EH (cell line): ENCODE measurements around the gene MOK.
A peak's percentile ranks its signal among the peaks of the same experiment; 100 is the strongest.

Source experiments
- DNase-seq: peaks from one replicate; pipeline ENCODE4 v3.0.0-alpha.2; 2015; ENCODE audit warnings: low read depth

Gene MOK

DNA sequence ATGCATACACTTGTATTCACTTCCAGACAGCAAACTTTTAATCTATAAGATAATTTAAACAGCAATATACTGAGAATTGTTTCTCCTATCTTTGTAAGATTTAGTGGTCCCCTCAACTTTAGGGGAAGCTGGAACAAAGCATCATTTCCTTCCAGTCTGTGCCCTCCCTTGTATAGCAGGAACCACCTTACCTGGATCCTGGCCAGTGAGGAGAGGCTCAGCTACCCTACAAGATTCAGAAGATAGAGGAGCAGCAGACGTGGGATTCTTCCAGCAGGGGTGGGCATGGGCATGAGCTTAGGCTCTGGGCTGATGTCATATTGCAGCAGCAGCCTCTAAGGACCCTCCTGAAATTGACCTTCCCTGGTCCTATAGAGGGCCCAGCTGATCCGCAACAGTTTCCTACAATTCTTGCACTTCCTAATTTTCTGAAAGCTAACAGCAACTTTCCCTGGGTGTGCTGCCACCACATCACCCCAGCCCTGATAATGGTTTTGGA lies 21.3 kb downstream of the MOK start:
- DNase-seq = no peak

DNA sequence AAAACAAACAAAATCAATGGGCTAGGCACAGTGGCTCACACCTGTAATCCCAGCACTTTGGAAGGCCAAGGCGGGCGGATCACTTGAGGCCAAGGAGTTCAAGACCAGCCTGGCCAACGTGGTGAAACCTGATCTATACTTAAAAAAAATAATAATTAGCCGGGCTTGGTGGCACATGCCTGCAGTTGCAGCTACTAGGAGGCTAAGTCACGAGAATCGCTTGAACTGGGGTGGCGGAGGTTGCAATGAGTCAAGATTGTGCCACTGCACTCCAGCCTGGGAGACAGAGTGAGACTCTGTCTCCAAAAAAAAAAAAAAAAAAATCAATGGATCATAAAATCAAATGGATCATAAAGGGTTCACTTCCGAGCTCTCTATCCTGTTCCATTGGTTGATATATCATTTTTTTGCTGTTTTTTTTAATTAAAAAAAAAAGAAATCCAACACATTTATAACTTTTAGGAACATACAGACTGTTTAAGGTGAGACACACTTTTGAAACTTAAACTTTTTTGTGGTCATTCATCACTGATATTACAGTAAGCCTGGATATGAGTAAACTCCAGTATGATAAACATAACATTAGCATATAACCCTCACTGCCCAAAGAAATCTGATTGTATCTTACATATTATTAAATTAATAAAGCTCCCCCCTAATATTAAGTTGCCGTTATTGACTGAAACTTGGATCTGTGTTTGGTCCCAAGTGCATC lies 22.1 kb downstream of the MOK start:
- DNase-seq = no peak

DNA sequence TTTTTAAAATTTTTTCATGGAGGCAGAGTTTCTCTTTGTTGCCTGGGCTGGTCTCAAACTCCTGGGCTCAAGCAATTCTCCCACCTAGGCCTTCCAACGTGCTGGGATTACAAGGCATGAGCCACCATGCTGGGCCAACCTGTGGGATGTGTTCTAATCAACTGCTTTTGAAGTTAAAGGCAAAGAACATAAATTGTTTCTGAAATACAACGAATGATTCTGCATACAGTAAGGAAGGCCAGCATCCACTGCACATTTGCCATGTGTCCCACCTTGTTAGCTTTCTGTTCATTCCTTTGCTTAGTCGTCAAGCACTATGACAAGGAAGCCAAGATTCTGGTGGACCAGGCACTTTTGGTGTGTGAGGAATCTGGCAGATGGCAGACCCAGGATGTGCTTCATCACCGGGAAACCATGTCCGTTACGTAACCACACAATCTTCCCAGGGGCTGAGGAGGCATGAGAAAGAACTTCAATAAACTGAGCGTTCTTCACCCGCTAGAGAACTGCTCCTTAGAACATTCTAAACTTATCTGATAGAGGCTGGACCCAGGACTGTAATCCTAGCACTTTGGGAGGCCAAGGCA lies 24.5 kb downstream of the MOK start:
- DNase-seq = peak; percentile 100

DNA sequence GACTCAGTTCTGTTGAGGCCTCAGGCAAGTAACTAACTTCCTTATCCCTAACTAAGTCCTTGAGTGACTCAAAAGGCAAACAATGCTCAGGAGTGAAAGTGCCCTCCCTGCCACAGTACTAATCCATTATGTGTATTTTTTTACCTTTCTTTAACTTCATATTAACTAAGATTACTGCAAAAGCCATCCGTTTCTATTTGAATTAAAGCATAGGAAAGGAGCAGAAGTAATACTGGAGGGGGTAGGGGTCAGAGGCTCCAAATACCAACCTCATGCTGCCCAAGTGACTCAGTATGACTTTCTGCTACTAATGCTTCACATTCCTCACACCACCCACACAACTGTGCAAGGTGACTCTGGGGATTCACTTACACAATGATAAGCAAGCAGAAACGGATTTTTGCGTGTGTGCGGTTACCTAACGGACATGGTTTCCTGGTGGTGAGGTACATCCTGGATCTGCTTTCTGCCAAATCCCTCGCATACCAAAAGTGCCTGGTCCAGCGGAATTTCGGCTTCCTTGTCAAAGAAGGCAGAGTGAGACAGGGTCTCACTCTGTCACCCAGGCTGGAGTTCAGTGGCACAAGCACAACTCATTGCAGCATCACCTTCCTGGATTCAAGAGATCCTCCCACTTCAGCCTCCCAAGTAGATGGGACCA lies 25.1 kb downstream of the MOK start:
- peak; percentile 98 for DNase-seq

DNA sequence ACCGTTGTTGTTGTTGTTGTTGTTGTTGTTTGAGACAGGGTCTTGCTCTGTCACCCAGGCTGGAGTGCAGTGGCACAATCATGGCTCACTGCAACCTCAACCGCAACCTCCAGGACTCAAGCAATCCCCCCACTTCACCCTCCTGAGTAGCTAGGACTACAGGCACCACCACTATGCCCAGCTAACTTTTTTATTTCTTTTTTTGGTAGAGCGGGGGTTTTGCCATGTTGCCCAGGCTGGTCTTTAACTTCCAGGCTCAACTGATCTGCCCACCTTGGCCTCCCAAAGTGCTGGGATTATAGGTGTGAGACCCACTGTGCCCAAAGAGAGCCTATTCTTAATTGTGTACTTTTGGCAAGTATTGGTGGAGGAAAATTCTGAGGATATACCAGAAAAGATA lies 25.7 kb downstream of the MOK start:
- DNase-seq = no peak

DNA sequence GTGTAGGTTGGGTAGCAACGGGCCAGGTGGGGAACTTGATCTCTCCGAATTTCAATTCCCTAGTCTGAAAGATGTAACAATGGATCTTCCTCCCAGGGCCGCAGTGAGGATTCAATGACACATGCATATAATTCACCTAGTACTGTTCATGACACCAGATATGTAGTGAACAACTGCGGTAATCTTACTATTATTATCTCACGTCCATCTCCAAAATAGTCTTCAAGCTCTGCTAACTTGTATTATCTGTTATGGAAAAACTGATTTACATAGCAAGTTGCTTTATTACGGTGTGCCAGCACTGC lies 26.4 kb downstream of the MOK start:
- DNase-seq = no peak

DNA sequence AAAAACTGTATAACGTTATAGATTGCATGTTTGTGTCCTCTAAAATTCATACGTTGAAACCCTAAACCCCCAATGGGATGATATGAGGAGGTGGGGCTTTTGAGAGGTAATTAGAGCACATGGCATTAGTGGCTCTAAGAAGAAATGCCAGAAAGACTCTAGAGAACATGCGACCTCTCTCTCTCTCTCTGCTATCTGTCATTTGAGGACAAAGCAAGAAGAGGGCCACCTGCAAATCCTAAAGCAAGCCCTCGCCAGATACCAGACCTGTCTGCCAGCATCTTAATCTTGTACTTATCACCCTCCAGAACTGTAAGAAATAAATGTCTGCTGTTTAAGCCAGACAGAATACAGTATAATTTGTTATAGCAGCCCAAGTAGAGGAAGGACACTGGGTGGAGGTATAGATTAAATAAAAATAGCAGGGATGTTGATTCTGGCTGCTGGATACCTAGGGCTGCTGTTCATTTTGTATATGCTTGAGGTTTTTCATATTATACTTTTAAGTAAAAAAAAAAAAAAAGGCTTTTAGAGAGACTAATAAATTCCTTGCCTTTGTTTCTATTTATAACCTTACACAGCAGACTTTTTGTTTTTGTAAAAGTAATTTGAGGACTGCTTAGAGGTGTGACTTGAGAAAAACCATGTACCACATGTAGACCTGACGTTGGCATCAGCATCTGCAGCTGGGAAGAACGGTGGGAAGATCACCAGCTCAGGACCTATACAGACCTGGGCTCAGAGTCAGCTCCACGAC lies 26.9 kb downstream of the MOK start:
- peak; percentile 52 for DNase-seq

DNA sequence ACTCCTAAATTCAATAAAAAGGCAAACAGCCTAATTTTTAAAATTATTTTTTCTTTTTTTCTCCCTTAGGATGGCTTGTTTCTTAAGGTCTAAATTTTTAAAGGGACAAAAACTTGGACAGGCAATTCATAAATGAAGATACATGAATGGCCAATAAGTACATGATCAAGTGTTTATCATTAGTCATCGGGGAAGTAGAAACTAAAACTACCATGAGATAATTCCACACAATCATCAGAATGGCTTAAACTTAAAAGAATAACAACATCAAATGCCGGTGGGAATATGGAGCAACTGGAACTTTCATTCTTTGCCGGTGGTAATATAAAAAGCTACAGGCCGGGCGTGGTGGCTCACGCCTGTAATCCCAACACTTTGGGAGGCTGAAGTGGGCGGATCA lies 29.1 kb downstream of the MOK start:
- no peak for DNase-seq

DNA sequence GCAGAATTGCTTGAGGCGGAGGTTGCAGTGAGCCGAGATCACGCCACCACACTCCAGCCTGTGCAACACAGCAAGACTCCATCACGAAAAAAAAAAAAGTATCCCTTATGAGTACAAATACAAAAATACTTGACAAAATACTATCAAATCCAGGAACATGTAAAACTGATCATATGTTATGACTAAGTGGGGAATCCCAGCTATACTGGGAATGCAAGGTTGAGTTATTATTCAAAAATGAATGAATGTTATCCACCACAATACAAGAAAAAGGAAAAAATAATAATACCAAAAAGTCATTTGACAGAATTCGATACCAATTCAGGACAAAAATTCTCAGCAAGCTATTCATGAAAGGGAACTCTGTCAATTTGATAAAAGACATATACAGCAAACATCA lies 32.6 kb downstream of the MOK start:
- DNase-seq = peak; percentile 63

DNA sequence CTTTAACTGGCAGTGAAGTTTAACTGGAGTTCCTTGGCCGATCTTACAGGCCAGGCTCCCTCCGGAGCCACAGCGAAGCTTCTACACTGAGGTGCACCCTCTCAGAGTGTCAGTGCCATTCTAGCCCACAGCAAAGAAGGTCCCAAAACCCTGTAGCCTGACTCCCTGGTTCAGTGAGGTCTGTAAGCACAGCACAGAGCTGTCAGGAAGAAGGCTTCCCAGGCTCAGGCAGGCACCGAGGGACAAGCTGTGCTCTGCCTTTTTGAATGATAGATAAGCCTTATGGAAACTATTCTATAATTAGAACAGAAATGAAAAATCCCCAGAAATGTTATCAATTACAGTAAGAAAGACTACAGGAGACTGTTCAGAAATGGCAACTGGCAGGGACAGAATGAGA lies 40.2 kb downstream of the MOK start:
- DNase-seq = no peak

DNA sequence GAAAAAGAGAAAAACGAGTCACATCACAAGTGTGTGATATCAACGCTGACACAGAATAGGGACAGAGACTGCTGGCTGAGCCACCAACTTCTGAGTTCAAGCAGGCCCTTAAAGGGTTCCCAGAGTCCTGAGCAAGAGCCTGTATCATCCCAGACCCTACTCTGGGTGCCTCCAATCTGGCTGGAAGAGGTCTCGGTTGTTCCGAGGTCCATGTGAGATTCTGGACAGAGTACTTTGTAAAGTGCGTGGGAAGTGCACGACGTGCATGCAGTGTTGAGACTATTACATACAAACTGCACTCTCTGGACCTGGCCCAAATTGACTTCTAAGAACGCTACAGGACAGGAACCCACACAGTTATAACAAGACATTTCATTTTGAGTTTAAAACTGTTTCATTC lies 40.6 kb downstream of the MOK start:
- DNase-seq = no peak

DNA sequence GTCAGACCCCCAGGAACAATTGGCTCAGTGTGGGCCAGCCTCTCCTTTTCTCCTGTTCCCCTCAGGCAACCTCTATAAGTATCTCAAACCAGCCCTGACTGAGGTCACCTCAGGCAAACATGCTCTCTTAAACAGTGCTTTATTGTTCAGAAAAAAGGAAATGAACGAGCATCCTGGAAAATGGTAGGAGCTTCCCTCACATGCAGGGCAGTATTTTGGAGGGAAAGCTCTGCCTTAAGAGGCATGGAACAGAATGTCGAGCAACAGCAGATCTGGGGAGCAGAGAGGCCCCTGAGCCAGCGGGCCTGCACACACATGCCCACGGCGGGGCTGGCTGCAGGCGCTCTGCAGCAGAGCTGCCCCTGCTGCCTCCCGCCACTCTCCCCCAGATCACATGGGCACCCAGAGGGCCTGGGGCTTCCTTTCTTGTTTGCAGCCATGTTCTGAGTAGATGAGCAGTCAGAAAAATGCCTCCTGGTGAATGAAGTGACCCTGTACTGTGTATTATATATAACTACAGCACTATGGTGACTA lies 42.0 kb downstream of the MOK start:
- DNase-seq = peak; percentile 62

DNA sequence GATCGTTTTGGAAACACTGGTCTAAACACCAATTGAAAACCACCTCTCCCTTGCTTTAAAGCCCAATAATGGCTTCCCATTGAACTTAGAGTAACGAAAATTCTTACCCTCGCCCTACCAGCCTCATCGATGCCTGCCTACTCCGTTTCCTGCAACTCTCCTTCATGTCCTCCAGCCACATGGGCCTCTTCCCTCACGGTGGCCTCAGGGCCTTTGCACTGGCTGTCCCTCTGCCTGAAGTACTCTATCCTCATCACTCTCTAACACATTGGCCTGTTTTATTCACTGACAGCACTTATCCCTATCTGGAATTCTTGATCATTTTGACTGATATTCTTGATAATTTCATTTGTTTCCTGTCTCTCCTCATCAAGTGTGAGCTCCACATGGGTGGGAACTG lies 46.8 kb downstream of the MOK start:
- no peak for DNase-seq

DNA sequence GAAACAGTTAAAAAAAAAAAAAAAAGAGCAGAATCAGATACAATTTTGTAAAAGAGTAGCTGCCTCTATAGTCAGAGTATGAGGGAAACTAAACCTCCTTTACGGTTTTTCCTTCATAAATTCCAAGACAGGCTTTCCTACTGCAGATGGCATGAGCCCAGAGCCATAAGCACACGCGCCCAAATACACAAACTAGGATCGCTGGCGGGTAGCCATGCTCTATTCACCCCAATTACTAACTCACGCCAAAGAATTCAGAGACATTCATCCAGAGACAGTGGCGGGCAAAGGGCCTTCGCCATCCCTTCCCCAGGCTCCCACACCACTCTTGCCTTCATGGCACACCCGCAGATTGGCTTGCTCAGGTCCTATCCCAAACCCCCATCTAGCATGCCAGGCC lies 48.2 kb downstream of the MOK start:
- DNase-seq = no peak

DNA sequence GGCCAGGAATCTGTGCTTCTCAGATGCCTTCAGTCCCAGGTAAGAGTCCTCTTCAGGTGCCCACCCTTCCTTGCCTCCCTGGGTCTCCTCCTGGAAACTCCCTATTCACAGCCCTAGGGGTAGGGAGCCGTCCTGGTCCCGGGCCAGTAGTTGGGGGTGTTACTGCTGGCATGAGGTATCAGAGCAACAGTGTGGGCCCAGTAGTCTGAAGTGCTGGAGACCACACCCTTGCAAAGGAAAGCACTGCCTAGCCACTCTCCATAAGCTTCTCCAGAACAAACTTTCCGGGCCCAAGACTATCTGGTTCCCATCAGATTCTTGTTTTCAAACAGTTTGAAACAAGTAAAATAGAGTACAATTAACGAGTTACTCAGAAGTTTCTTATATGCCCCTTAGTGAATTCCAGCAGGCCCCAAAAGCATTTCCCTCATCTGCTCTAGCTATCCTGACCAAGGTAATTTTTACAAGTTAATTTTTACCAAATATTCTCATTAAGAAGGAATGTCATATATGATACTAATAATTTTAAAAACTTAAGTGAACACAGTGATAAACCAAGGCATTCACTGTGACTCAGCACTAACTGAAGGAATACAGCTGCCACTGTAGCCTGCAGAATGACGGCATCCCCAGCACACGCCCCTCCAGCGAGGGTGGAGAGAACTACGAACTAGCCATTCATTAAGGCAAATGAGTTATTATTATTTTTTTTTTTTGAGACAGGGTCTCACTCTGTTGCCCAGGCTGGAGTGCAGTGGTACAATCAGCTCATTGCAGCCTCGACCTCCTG lies 49.4 kb downstream of the MOK start:
- DNase-seq = peak; percentile 84

DNA sequence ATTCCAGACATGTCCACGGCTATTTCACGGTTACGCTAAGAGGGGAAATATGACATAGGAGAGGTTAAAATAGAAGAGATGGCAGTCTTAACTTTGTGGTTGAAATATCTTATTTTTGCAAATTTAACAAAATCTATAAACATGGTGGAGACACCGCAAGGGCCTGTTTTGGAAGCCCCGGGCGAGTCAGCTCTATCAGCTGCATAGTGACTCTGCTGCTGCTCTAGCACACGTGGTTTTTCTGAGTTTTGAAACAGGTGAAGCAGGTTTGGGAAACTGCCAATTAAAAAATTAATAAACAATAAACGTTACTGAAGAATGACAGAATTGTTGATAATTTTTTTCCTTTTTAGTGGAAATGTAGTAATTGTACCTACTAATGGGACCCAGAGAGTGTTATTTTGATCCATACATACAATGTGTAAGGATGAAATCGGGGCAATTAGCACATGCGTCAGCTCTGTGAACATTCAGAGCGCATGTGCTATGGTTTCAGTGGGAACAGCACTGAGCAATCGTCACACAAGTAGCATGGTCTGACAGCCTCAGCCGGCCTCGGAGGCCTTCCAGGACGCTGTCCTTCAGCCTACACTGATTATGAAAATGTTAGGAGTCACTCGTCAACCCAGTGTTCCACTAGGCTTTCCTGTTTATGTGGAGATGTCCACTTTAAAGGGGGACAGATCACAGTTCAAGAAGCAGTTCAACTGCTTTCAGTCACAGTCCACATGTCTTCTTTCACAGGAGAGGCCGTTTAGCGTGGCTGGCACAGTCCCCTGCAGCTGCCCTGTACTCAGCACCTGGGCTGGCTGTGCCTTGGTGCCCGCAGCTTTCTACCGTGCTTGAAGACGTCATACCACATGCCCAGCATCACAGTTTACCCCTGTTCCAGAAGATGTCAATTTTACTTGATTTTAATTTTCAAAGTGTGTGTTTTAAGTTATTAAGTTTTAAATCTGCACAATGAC lies 51.8 kb downstream of the MOK start:
- DNase-seq = no peak

DNA sequence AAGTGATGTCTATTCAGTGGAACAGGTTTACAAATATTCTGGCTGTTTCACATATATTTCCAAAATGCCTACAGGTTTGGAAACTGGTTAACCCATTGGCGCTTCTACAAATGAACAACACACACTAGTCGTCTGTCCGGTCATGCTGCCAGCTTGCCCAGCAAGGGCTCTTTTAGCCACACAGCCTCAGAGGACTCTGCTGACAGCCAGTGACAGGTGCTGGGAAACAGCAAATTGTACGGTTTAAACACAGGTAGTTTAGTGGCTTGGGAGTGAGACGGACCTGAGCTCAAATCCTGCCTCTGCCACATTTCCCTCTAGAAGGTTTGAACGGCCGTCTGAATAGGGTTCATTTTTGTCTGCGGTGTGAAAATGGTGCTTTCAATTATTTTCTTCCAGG lies 53.8 kb downstream of the MOK start:
- DNase-seq = no peak

DNA sequence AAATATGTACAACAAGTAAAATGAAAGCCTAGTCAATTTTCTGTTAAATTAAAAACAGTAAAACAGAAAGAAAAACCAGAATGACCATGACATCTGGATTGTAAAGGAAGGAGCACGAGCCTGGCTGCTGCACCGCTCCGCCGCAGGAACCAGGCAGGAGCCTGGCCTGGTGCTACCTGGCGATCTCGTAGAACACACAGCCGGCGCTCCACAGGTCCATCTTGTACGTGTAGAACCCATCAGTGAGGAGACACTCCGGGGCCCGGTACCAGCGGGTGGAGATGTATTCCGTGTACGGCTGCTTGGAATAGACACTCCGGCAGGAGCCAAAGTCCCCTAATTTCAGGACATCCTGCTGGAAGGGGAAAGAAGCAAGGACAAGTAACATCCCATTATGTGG lies 54.3 kb downstream of the MOK start:
- no peak for DNase-seq

DNA sequence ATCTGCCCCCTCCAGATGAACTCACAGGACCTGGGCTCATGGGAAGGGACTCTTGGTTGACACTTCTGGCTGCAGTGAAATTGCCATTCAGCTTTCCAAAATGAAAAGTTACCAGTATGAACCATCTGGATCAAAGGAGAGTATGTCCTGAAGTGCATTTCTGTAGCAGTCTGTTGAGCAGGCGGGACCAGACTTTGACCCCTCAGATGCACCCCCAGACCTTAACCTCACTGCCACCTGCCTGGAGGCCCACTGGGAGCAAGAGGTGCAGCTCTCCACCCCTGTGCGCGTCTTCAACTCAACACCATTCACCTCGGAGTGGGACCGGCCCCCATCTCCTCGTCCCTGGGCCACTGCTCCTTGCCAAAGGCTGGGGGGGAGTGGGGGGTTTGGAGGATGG lies 55.0 kb downstream of the MOK start:
- no peak for DNase-seq

DNA sequence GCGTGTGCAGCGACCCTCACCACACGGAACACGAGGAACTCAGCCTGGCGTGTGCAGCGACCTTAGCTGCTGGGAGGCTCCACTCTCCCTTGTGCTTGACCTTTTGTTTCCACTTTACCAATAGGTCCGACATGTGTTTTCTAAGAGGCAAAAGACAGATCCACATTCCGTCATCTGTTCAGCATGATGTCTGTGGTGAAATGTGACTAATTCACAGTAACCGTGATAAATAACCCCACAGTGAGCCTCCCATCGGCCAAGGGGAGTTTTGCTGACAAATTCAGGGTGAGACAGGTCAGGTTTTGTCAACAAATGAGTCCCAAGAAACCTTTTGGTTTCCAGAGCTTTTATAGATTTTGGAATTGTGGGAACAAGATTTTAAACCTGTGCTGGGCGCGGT lies 55.9 kb downstream of the MOK start:
- DNase-seq = no peak

DNA sequence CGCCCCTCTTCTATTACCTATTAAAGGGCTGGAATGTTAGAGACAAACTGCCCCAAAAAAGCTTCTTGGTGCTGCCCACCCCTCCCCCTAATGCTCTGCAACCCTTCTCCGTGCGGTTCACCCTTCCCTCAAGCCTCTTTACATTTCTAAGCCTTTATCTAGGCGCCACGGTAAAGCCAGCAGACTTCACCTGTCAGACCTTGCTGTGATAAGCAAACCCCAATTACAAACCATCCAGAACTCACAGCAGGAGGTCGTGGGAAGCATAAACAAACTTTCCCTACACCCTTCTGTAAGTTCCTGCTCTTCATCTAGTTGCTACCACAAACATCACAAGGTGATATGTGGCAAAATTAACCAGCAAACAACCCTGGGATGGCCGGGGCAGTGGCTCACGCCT lies 56.8 kb downstream of the MOK start:
- DNase-seq = no peak
